Large intestine (tissue), 3 donors: ENCODE data around the gene PRPSAP1. TPM values are rescaled to one million over a fixed set of nuclear protein-coding genes. Genes with fewer than 3 reads are reported as not detected.

Experiments used
- DNase-seq, 2 donors: peaks; one replicate each; pipeline versions ENCODE4 v3.0.0 to v3.0.0-alpha.2; 2013
- H3K27ac ChIP-seq: one replicate; pipeline ENCODE4 v1.5.1; 2013; ENCODE audit warnings: low read length
- H3K27me3 ChIP-seq: 2 replicates; pipeline ENCODE4 v1.6.1; 2013; ENCODE audit warnings: low read length; ENCODE audit not compliant: control insufficient read depth, insufficient read depth
- H3K36me3 ChIP-seq: 2 replicates; pipeline ENCODE4 v1.6.1; 2013; ENCODE audit warnings: low read length; ENCODE audit not compliant: control insufficient read depth, insufficient read depth
- H3K4me1 ChIP-seq: one replicate; pipeline ENCODE4 v1.6.1; 2013; ENCODE audit warnings: low read length; ENCODE audit not compliant: control insufficient read depth, insufficient read depth
- H3K4me3 ChIP-seq: one replicate; pipeline ENCODE4 v1.5.1; 2013; ENCODE audit warnings: low read length
- H3K9me3 ChIP-seq: one replicate; pipeline ENCODE4 v1.6.1; 2013; ENCODE audit warnings: mild to moderate bottlenecking, low read depth, low read length, moderate library complexity; ENCODE audit not compliant: control insufficient read depth
- WGBS: methylation state at CpG from one replicate; pipeline ENCODE4 v1.1.5; 2013; ENCODE audit warnings: low lambda C conversion rate; ENCODE audit not compliant: insufficient coverage; 5-methylcytosine and 5-hydroxymethylcytosine counted together
- polyA plus RNA-seq: library from polyadenylated mRNA; unstranded; fragments of 120-200 nt; gene quantifications from one replicate; pipeline ENCODE4 v1.2.1, GENCODE V29; 2013

The PRPSAP1 gene
- polyA plus RNA-seq, 1 donor: 54.8 TPM

GRCh38 chr17:76264755-76265623 is 88.7 kb downstream of the PRPSAP1 start, which contains the start of gene UBALD2:
Gene UBALD2 (plus strand): TSS chr17:76265348. CDS start chr17:76265506, 158 bp downstream.
- no CpG with 5 or more reads among the region's 94 CpGs for WGBS
- peak; percentile 99 to 100 for DNase-seq

GRCh38 chr17:76264425-76264754 is 89.3 kb downstream of the PRPSAP1 start:
- no peaks in the 10 kb centered on the region for H3K27me3 ChIP-seq
- H3K9me3 ChIP-seq: no peaks in the 10 kb centered on the region
- DNase-seq: no peak
- peak overlapping the region; percentile 93 for H3K27ac ChIP-seq
- peaks cover 16% of the 10 kb centered on the region for H3K36me3 ChIP-seq
- WGBS: 0% methylated on average over 1 of the region's 9 CpGs
- H3K4me3 ChIP-seq: no peak overlapping the region
- H3K4me1 ChIP-seq: peaks cover 77% of the 10 kb centered on the region

More at GRCh38 chr17:76264755-76265623, 88.7 kb downstream of the PRPSAP1 start, which contains the start of gene UBALD2:
- Histone ChIP-seq H3K4me1 (peaks cover 77% of the 10 kb centered on the region), H3K27me3 (no peaks in the 10 kb centered on the region), H3K9me3 (no peaks in the 10 kb centered on the region), H3K27ac (peak within 1 kb of the TSS; percentile 93), H3K4me3 (peak within 1 kb of the TSS; percentile 59), H3K36me3 (peaks cover 22% of the 10 kb centered on the region)

- Histone ChIP-seq H3K27me3 (no peaks in the 10 kb centered on the region), H3K9me3 (no peaks in the 10 kb centered on the region), H3K4me1 (peaks cover 74% of the 10 kb centered on the region), H3K4me3 (no peak overlapping the region), H3K27ac (peak overlapping the region; percentile 93), H3K36me3 (peaks cover 11% of the 10 kb centered on the region)
- no peak for DNase-seq
- no CpG with 5 or more reads among the region's 5 CpGs for WGBS
These were observed 89.8 kb downstream of the PRPSAP1 start for GRCh38 chr17:76263896-76264295.

- H3K4me3 ChIP-seq: peak overlapping the region; percentile 31
- H3K4me1 ChIP-seq: peaks cover 74% of the 10 kb centered on the region
- H3K9me3 ChIP-seq: no peaks in the 10 kb centered on the region
- no CpG with 5 or more reads among the region's 9 CpGs for WGBS
- H3K27ac ChIP-seq: peak overlapping the region; percentile 93
- no peaks in the 10 kb centered on the region for H3K27me3 ChIP-seq
- H3K36me3 ChIP-seq: peaks cover 6% of the 10 kb centered on the region
- peak; percentile 92 to 98 for DNase-seq
These were observed 90.9 kb downstream of the PRPSAP1 start for GRCh38 chr17:76262732-76263344.

GRCh38 chr17:76261421-76262215 is 92.1 kb downstream of the PRPSAP1 start:
- peaks cover 63% of the 10 kb centered on the region for H3K4me1 ChIP-seq
- H3K27me3 ChIP-seq: no peaks in the 10 kb centered on the region
- H3K27ac ChIP-seq: peak overlapping the region; percentile 93
- WGBS: no CpG with 5 or more reads among the region's 23 CpGs
- DNase-seq: peak in 1 of 2 donors; percentile 45
- H3K36me3 ChIP-seq: no peaks in the 10 kb centered on the region
- peak overlapping the region; percentile 31 for H3K4me3 ChIP-seq
- H3K9me3 ChIP-seq: no peaks in the 10 kb centered on the region

GRCh38 chr17:76260669-76261068 is 93.0 kb downstream of the PRPSAP1 start:
- Histone ChIP-seq H3K9me3 (no peaks in the 10 kb centered on the region), H3K4me1 (peaks cover 61% of the 10 kb centered on the region), H3K27me3 (no peaks in the 10 kb centered on the region), H3K27ac (peak overlapping the region; percentile 82), H3K4me3 (no peak overlapping the region), H3K36me3 (no peaks in the 10 kb centered on the region)
- 100% methylated on average over 3 of the region's 5 CpGs for WGBS
- no peak for DNase-seq

GRCh38 chr17:76260220-76260619 is 93.5 kb downstream of the PRPSAP1 start:
- peak overlapping the region; percentile 82 for H3K27ac ChIP-seq
- H3K4me3 ChIP-seq: no peak overlapping the region
- no peaks in the 10 kb centered on the region for H3K36me3 ChIP-seq
- no peak for DNase-seq
- H3K4me1 ChIP-seq: peaks cover 61% of the 10 kb centered on the region
- no peaks in the 10 kb centered on the region for H3K9me3 ChIP-seq
- no CpG with 5 or more reads among the region's 7 CpGs for WGBS
- no peaks in the 10 kb centered on the region for H3K27me3 ChIP-seq

Other genes with a start within 250 kb of the PRPSAP1 start
- gene FOXJ1, start 212.7 kb downstream of the PRPSAP1 start, polyA plus RNA-seq: 1.2 TPM
- gene RNF157, start 113.4 kb downstream of the PRPSAP1 start, polyA plus RNA-seq: 19.2 TPM
- 68.4 TPM for gene UBALD2, start 88.6 kb downstream of the PRPSAP1 start, polyA plus RNA-seq
- 3.1 TPM for gene QRICH2, start 45.6 kb downstream of the PRPSAP1 start, polyA plus RNA-seq
- 3.1 TPM for gene SPHK1, start 30.7 kb upstream of the PRPSAP1 start, polyA plus RNA-seq
- 21.0 TPM for gene UBE2O, start 99.2 kb upstream of the PRPSAP1 start, polyA plus RNA-seq
- 0.13 TPM for gene AANAT, start 113.7 kb upstream of the PRPSAP1 start, polyA plus RNA-seq
- gene RHBDF2, start 147.5 kb upstream of the PRPSAP1 start, polyA plus RNA-seq: 35.2 TPM
- gene CYGB, start 183.8 kb upstream of the PRPSAP1 start, polyA plus RNA-seq: 14.1 TPM
- gene PRCD, start 186.1 kb upstream of the PRPSAP1 start, polyA plus RNA-seq: 4.7 TPM
- gene ST6GALNAC2, start 231.9 kb upstream of the PRPSAP1 start, polyA plus RNA-seq: 3.9 TPM